ENCODE results near the gene USP14.

- no peak for TF ChIP-seq POLR2AphosphoS5 (IDR thresholded peaks at IDR 0.05; ENCODE audit: low read depth, low read length)
- no peak for TF ChIP-seq SIRT6 (IDR thresholded peaks at IDR 0.05; ENCODE audit: low read length)
- TF ChIP-seq, protein P1, sequence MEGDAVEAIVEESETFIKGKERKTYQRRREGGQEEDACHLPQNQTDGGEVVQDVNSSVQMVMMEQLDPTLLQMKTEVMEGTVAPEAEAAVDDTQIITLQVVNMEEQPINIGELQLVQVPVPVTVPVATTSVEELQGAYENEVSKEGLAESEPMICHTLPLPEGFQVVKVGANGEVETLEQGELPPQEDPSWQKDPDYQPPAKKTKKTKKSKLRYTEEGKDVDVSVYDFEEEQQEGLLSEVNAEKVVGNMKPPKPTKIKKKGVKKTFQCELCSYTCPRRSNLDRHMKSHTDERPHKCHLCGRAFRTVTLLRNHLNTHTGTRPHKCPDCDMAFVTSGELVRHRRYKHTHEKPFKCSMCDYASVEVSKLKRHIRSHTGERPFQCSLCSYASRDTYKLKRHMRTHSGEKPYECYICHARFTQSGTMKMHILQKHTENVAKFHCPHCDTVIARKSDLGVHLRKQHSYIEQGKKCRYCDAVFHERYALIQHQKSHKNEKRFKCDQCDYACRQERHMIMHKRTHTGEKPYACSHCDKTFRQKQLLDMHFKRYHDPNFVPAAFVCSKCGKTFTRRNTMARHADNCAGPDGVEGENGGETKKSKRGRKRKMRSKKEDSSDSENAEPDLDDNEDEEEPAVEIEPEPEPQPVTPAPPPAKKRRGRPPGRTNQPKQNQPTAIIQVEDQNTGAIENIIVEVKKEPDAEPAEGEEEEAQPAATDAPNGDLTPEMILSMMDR (IDR thresholded peaks at IDR 0.05; ENCODE audit: control extremely low read depth in 1 of 3, insufficient read depth in 1 of 3, low read depth in 1 of 3, low read length in 3 of 3), result no peak
- TF ChIP-seq CREB1 (IDR thresholded peaks at IDR 0.05), result no peak
- no peak for TF ChIP-seq POLR2A (IDR thresholded peaks at IDR 0.05; ENCODE audit: control extremely low read depth in 1 of 2, low read depth in 2 of 2, low read length in 2 of 2)
- TF ChIP-seq EGR1 (IDR thresholded peaks at IDR 0.05; ENCODE audit: borderline replicate concordance, low read depth, low read length), result no peak
- no peak for TF ChIP-seq PHF8 (conservative IDR thresholded peaks at IDR 0.05; ENCODE audit: low read depth, low read length)
- TF ChIP-seq MAX (IDR thresholded peaks at IDR 0.05), result no peak
These were observed 4.2 kb upstream of the USP14 start for GRCh38 chr18:154151-154550.
